HG03175 (cell line): ENCODE data around the gene SNX14.
A peak's percentile ranks its signal among the peaks of the same experiment; 100 is the strongest.
"Not testable (repeated sequence)": the region's sequence is repeated elsewhere in the genome, so short reads cannot be mapped to it uniquely, and the experiment has no call there.

Experiments used
- ATAC-seq: cut with Tn5 transposase; IDR thresholded peaks from one replicate; pipeline ENCODE4 v1.9.1; 2021; ENCODE audit warnings: mild to moderate bottlenecking, moderate library complexity; ENCODE audit not compliant: unreplicated experiment

The SNX14 gene

GRCh38 chr6:85592033-85592432 lies 1.6 kb downstream of the SNX14 start:
- no peak for ATAC-seq

GRCh38 chr6:85591207-85591606 lies 2.5 kb downstream of the SNX14 start:
- ATAC-seq: no peak

GRCh38 chr6:85585741-85586140 lies 7.9 kb downstream of the SNX14 start:
- ATAC-seq: no peak

GRCh38 chr6:85582832-85583231 lies 10.8 kb downstream of the SNX14 start:
- ATAC-seq: not testable (repeated sequence)

- no peak for ATAC-seq
Measured at GRCh38 chr6:85581572-85581971, 12.1 kb downstream of the SNX14 start.

GRCh38 chr6:85580878-85581267 lies 12.8 kb downstream of the SNX14 start:
- no peak for ATAC-seq

GRCh38 chr6:85580118-85580877 lies 13.4 kb downstream of the SNX14 start:
- ATAC-seq: no peak

- ATAC-seq: no peak
Measured at GRCh38 chr6:85579581-85579980, 14.1 kb downstream of the SNX14 start.

- no peak for ATAC-seq
Measured at GRCh38 chr6:85576476-85576875, 17.2 kb downstream of the SNX14 start.

- ATAC-seq: peak; percentile 44
Measured at GRCh38 chr6:85574932-85575598, 18.6 kb downstream of the SNX14 start.

- ATAC-seq: no peak
Measured at GRCh38 chr6:85569323-85569722, 24.3 kb downstream of the SNX14 start.

GRCh38 chr6:85568411-85568810 lies 25.2 kb downstream of the SNX14 start:
- ATAC-seq: no peak

- no peak for ATAC-seq
Measured at GRCh38 chr6:85565736-85566135, 27.9 kb downstream of the SNX14 start.

- not testable (repeated sequence) for ATAC-seq
Measured at GRCh38 chr6:85564223-85564622, 29.4 kb downstream of the SNX14 start.

GRCh38 chr6:85561750-85562357 lies 31.8 kb downstream of the SNX14 start:
- ATAC-seq: no peak

GRCh38 chr6:85556992-85557668 lies 36.5 kb downstream of the SNX14 start:
- ATAC-seq: no peak

- no peak for ATAC-seq
Measured at GRCh38 chr6:85552652-85553051, 41.0 kb downstream of the SNX14 start.

GRCh38 chr6:85551264-85551663 lies 42.4 kb downstream of the SNX14 start:
- no peak for ATAC-seq

GRCh38 chr6:85547719-85548118 lies 45.9 kb downstream of the SNX14 start:
- ATAC-seq: no peak

- no peak for ATAC-seq
Measured at GRCh38 chr6:85544776-85545175, 48.9 kb downstream of the SNX14 start.

- no peak for ATAC-seq
Measured at GRCh38 chr6:85537055-85537494, 56.6 kb downstream of the SNX14 start.
